Vagina (tissue), 2 donors: ENCODE data around the gene CHODL.

Experiments
- CTCF ChIP-seq, 3 experiments: fragments of 450-650 bp in 2 of 3; fragments of 200-600 bp in 1 of 3; sonication (generic) in 1 of 3; IDR thresholded peaks; one replicate each; pipeline ENCODE4 v1.5.1; 2017 to 2019; ENCODE audit warnings: antibody characterized with exemption in 3 of 3, mild to moderate bottlenecking in 2 of 3, moderate library complexity in 2 of 3
- POLR2A ChIP-seq, 2 donors: fragments of 450-650 bp; IDR thresholded peaks; one replicate each; pipeline ENCODE4 v1.6.1; 2017; ENCODE audit warnings: antibody characterized with exemption in 2 of 2, mild to moderate bottlenecking in 2 of 2, moderate library complexity in 2 of 2
- POLR2AphosphoS5 ChIP-seq, 2 donors: sonication (generic); formaldehyde crosslinking; IDR thresholded peaks; one replicate each; pipeline ENCODE4 v1.9.0; 2017; ENCODE audit warnings: antibody characterized with exemption in 2 of 2, mild to moderate bottlenecking in 2 of 2, low read depth in 1 of 2; ENCODE audit not compliant: insufficient read depth in 1 of 2

- no peak for TF ChIP-seq CTCF (IDR thresholded peaks at IDR 0.05)
- TF ChIP-seq POLR2AphosphoS5 (IDR thresholded peaks at IDR 0.05; ENCODE audit: insufficient read depth in 1 of 2, low read depth in 1 of 2): no peak
- TF ChIP-seq POLR2A (IDR thresholded peaks at IDR 0.05): no peak
Observed at GRCh38 chr21:18265944-18266343, 21.3 kb downstream of the CHODL start.
